ENCODE results near the gene FNTB.
A peak's percentile ranks its signal among the peaks of the same experiment; 100 is the strongest.

FNTB gene, protein sequence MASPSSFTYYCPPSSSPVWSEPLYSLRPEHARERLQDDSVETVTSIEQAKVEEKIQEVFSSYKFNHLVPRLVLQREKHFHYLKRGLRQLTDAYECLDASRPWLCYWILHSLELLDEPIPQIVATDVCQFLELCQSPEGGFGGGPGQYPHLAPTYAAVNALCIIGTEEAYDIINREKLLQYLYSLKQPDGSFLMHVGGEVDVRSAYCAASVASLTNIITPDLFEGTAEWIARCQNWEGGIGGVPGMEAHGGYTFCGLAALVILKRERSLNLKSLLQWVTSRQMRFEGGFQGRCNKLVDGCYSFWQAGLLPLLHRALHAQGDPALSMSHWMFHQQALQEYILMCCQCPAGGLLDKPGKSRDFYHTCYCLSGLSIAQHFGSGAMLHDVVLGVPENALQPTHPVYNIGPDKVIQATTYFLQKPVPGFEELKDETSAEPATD

DNA sequence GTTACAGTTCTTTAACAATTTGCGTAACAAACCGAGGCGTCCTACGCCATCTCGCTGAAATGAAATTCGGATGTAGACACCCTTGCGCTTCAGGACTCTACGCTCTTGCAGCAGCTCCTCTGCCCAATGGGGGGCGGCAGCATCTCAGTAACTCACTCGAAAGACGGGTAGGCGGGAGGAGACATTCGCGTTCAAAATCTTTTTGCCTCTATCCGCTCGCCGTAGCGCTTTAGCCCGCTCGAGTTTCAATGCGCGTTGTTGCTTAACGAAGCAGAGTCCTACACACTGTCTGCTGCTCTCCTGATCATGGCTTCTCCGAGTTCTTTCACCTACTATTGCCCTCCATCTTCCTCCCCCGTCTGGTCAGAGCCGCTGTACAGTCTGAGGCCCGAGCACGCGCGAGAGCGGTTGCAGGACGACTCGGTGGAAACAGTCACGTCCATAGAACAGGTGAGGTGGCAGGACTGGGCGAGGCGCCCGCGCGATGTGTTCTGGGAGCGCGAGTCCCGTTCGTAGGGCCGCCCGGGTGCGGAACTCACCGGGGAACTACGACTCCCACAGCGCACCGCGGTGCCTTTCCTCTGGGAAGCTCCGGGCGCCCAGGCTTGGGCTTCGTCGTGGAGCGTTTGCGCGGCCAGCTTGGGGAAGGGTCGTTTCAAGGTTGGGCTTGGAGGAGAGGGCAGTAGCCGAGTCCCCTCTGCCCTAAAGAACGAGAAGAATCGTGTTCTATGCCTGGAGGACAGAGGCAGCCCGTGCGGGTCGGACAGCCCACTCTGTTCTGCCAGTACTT, at the start of gene FNTB:
TSS of gene FNTB (plus strand) at position 248 of the 790 bp plus-strand sequence. CDS start at position 307, 59 bp downstream.
- peak; percentile 95 for DNase-seq

DNA sequence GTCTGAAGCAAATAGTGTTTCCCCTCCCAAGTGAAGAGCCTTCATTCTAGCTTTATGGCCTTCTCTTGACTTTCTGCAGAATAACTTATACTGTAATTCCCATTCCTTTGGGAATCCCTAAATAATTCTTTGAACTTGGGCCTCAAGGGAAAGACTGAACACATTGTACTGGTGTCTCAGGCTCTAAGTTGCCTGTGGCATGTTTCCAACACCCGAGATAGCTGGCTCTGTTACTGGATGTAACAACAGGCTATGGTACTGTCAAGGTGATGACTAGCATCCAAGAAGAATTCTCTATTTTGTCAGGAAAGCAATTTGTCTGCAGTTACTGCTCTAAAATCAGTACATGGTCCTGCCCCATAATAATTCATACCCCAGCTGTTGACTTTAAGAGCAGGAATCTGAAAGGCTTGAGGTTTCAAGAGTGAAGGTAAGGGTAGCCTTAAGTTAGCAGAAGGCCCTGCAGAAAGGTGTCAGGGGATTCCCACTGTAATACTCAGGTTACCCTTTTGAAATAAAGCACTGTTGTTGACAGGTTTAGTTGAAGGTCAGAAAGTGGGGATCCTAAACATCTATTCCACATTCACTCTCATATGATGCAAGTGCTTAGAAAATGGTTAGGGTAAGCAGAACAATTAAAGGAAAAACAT, 49.4 kb upstream of the FNTB start:
- no peak for DNase-seq

DNA sequence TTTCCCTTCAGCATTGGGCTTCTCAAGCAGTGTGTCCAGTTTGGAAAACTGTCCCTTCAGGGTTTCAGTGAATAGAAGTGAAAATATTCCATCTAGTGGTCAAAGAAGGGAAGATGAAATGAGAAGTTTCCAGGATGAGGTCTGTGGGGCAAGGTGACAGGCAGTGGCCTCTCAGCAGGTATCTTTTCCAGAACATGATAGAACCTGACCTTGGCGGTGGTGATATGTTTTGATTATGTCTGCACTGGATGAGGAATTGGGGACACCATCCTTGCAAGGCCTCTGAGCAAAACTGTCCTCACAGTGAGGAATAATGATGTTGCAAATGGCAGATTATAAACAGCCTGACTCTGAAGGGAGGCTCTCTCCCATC, 48.9 kb upstream of the FNTB start:
- DNase-seq, result no peak

DNA sequence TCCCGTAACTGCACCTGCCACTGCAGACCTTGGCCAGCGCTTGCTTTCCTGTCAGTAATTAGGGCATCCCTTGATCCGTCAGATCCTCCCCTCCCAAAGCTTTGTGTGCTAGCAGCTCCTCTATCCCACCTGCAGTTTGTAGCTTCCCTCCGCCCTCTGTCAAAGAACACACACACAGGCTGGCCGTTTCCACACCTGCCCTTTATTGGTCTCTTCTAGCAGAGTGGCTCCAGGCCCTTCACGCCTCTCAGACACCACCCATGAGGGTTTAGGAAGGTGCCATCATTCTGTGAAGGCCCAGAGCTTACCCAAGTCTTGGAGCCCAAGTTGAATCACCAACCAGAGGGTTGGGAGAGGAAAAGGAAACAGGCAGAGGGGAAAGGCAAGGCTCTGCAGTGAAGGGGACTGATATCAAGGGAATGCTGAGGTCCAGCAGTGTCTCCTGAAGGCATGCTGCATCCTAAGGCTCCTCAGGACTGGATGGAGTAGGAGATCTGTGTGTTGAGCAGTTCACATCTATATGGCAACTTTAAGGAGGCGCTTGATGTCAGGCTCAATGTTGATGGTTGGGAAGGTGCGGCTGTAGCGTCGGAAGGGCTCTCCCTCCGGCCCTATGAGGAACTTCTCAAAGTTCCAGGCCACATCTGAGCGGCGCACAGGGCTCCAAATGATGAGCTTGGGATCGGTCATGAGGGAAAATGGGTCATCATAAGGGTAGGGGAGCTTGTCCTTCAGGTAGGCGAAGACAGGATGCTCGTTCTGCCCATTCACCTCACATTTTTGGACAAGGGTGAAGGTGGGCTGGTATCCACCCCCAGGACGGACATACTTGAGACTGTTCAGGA, 47.5 kb upstream of the FNTB start:
- DNase-seq, result no peak

DNA sequence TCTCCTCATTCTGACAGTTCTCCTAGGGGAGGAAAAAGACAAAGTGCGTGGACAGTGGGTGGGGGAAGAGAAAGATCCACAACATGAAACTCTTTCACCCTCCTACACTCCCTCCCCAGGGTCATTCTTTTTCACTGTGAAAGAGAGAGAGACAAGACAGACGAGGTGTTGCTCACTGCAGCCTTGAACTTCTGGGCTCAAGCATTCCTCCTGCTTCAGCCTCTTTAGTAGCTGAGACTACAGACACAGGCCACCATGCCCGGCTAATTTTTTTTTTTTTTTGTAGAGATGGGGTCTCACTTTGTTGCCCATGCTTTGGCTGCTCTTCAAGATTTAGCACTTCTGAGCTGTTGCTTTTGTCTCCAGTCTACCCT, 46.9 kb upstream of the FNTB start:
- DNase-seq, result no peak

DNA sequence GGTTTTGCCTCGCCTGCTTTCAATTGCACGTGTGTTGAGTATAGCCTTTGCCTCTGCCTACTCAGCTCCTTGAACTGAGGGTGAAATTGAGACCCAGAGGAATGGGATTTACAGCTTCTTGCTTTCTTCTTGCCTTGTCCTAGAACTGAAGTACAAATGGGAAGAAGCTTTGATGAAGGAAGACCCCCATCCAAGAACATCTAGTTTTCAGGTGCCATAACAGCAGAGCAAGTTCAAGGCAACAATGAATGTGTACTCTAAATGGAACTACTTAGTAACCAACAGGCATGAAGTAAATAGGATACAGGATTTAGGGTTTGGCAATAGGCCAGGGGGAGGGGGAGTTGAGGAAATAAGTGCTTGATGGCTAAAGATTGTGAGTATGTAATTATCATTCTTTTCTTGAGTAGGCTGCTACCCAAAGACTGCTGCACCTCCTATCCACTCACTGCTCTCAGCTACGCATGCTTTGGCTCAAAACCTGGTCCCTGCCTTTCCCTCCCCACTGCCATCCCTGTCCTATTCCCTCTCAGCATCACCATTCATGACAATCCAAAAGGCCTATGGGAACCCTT, 46.3 kb upstream of the FNTB start:
- no peak for DNase-seq

DNA sequence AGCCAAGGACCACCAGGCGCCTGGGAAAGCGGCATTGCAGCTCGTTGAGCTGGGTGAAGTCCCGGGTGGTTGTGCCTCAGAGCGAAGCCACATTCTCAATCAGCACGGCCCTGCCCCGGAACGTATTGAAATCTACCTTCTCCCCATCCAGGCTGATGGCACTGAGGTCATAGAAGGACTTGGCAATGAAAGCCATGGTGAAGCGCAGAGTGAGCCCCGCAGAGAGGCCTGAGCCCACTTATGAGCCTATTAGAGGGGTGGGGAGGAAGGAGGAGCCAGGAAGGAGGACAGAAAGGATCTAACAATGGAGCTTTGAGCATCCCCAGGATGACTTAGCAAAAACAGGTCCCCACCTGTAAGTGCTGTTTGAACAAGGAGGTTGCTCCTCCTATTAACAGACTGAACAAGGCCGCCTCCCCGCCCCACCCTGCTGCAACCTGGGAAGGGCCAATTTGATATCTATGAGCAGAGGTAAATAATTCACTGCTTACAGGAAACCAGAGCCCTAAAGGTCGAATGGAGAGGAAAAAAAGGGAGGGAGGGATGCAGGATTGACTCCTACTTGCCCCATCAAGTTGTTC, 44.1 kb upstream of the FNTB start, which contains the start of gene GPX2:
TSS of gene GPX2 (minus strand) at position 215 of the 581 bp plus-strand sequence. CDS start at position 196, 19 bp downstream.
- DNase-seq, result no peak

DNA sequence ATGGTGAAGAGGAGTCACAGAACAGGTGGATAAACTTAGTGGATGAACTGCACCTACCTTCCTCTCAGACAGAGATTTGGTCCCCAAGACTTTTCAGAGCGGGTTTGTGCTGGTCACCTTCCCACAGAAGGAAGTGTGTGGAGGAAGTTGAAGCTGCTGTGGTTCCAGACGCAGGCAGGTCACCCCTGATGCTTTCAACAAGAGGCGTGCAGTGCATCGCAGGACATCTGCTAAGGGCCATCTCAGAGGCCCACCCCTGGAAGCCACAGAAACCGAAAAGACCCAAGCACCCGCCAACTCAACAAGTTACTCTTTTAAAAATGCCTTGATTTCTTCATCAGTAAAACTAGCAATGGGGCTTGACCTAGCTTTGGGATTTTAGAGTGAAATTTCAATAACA, 43.1 kb upstream of the FNTB start:
- DNase-seq, result no peak

DNA sequence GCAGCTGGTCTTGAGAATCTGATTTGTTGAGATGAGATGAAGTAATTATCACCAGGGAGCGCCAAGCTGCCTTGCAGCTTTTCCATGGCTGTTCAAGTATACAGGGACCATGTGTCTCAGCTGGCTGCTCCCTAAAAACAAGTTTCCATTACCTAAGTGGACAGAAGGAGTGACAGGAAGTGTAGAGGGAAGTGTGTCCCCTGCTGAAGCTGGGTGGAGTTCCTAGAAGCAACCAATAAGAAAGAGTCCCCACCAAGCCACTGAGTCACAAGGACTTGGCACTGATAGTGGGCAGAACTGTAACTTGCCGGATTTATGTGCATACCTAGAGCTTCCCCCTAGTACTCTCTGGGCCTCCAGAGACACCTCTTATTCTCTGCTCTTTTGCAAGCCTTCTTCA, 42.7 kb upstream of the FNTB start:
- no peak for DNase-seq

DNA sequence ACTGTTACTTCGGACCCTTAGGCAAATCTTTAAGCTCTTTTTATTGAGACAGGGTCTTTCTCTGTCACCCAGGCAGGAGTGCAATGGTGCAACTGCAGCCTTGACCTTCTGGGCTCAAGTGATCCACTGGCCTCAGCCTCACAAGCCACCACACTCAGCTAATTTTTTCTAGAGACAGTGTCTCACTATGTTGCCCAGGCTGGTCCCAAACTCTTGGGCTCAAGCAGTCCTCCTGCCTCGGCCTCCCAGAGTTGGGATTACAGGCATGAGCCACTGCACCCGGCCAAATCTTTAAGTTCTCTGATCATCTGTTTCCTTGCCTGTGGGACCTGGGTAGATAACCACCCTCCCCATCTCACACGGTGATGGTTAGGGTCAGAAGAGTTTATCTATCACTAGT, 41.8 kb upstream of the FNTB start:
- no peak for DNase-seq

DNA sequence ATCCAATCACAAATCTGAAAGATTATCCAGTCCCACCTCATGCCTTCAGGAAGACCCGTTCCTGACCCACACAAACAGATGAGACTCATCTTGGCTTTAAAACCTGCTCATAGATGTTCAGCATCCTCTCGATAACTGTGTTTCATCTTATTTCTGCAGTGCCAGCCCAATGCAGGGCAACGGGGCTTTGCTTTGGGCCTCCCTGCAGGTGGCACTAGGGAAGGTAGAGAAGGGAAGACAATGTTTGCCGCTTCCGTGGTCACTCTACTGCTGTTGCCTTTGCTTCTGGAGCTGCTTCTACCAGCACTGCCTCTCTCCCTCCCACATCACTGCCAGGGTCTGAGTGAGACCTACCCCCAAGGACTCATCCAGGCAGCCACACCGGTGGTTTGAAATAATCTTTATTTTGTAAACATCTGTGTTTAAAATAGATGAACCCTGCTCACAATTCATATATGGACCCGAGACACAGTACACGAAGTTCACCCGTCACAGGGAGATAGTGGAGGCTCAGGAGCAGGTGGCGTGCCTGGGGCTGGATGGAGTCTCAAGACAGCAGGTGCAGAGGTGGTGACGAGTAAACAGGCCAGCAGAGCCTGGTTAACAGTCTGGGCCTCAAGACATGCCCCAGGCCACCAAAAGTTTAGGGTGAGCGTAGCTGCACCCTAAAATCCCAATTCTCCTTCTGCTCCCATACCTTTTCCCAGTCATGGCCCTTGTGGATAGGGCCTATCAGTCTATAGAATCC, 41.1 kb upstream of the FNTB start:
- no peak for DNase-seq

DNA sequence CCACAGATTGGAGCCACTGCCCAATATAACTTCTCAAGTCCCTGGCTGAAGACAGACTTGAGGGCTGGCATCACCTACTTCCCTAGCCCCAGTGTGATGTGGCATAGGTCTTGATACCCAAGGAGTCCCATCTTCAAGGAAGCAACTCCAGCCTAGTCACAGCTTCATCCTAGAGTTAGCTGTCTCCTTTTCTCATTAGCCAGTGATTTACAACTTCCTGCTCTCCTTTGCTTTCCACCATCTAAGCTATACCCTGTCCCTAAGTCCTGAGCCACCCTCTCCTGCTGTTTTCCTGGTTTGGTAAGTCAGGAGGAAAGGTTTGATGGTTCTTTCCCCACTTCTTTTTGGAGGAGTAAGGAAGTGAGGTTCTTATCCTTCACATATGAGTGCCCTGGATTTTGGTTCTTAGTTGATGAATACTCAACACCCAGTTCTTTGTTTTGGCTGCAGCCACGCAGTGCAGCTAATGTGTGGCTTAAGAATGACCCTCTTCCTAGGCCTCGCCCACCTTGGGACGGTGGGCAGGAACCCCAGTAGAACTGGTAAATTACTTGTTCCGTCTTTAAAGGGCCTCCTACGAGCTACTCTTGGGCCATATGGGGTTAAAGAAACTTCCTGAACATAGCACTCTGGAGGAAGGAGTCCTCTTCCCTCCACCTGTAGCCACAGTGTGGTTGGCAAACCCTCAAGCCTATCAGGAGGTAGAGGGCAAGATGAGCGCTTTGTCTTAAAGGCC, 40.2 kb upstream of the FNTB start:
- no peak for DNase-seq

DNA sequence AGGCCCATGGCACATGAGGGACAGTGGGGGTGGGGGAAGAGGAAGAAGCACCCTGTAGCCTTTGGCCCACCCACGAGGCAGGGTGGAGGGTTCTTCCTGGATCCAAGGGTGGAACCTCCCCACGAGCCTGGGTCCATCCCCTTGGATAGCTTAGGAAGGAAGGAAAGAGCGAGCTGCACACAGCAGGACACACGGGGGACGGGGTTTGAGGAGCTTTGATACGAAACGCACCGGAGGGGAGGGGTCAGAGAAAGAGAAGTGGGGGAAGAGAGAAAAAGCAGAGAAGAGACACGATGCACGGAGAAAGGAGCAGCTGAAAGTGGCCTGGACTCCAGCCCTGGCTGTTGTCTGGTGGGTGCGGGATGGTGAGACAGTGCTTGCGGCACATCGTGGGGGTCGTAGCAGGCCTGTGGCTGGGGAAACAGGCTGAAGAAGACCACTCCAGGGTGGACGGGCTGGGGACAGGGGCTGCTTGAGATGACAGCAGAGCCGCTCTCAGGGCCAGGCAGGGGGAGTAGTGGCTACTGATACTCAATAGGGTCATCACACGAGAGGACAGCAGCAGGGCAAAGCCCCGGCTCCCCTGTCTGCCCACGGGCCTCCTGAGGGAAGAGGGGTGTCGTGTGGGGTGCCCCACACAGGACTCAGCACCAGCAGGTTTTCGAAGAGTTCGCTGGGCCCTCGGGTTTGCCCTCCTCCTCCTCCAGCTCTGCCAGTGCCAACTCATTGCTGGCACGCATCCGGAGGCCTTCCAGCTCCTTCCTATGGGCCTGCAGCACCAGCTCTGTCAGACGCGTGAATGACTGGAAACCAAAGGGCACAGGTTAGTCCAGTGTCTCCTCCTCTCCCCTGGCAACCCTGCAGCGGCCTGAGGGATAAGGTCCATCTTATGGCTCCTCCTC, 38.7 kb upstream of the FNTB start:
- DNase-seq, result no peak

DNA sequence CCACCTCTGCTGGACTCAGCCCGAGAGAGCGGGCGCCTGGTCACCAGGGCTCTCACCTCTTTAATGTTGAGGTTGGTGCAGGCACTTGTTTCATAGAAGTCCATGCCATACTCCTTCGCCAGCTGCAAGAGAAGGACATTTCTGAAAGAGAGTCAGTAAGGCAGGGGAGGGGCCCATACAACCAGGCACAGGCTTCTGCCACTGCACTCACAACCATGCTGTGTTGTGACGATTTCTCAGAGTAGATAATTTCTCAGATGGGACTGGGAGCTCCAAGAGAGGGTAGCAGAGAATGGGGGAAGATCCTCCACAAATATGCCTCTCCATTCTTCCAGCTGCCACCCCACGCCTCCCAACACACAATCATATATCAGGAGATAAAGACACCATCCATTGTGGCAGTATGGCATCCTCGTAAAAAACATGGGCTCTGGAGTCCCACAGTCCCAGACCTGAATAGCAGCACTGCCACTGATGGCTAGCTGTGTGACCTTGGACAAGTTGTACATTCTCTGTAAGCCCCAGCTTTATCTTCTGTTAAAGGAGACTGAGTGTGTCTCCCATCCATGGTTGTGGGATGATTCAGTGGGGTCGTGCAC, 38.0 kb upstream of the FNTB start:
- no peak for DNase-seq

DNA sequence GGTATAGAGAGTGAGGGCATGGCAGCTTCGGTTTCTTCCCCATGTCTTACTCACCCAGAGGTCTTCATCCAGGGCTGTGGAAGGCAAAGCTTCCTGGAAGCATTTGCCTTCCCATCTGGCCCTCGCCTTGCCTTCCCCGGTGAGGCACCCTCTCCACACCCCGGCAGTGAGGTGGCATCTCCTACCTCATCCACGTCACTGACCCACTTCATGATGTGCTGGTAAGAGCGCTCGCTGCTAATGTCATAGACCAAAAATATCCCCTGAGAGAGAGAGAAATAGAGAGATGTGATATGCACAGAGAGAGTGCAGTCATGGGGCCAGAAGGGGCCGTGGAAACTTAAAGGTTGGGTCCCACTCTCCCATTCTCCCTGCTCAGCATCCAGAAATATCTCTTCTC, 35.8 kb upstream of the FNTB start:
- no peak for DNase-seq

DNA sequence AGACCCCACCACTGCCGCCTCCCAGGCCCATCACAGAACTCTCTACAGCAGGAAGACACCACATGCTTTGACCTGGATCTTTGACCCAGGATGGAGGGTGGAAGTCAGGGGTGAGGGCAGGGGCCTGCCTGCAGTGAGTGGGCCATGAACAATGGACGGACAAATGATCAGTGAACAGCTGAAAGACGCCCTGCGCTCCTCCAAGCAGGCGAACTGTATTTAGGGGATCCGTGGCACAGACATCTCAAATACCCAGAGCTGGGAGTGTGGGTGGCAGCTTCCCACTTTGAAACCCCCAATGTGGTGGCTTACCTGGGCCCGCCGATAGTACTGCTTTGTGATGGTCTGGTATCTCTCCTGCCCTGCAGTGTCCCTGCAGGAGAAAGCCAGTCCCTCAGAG, 35.4 kb upstream of the FNTB start:
- DNase-seq, result no peak

DNA sequence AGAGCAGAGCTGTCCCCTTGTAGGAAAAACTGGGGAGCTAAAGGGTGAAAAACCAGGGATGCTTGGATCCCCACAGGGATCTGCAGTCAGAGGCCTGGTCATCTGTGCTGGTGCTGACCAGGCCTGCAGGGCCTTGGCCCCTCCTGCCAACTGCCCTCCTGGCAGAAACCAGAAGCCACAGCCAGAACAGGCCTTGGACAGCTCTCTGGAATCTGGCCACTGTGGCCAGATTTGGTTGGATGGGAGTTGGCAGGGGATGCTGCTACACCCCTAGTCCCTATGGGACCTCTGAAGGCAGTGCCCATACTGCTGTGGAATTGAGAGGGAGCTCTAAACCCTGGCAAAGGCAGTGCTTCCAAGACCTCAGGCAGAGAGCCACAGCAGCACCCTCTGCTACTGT, 35.0 kb upstream of the FNTB start:
- no peak for DNase-seq

DNA sequence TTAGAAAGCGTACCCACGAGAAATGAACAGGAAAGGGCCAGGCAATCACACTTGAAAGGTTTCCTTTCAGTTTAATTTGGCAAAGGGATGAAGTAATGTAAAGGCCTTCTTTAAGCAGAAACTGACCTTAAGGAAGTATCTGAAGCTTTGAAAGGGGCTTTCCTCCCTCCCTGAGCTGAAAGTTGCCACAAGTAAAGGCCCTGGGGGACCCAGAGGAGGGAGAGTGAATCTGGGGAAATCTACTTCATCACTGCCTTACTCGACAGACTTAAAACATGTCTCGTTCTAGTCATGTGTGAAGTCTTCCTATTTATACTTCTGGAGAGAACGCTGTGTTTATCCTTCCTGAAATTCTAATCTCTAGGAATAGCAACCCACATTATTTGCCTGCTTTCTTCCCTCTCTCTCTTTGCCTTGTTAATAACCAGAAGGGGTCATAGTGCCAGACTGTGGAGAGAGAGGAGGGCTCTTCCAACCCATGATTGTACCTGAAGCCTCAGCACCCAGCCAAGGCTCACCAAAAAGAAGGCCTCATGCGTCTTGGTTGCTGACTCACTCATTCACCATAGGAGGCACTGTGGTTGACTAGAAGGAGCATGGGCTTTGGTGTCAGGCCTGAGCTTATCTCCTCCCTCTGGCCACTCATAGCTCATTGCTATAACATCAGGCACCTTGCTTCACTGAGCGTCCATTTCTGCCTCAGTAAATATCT, 33.9 kb upstream of the FNTB start:
- no peak for DNase-seq

Data from activated CD8-positive, alpha-beta memory T cell treated with anti-CD3 and anti-CD28 coated beads, Interleukin-2, amount 50 U/mL, for 48 hours (primary cell).